Upper lobe of left lung (tissue), 6 donors: ENCODE data around the gene EDEM2. TPM values are rescaled to one million over a fixed set of nuclear protein-coding genes. Genes with fewer than 3 reads are reported as not detected.

Experiments
- ATAC-seq, 2 donors: fragments of 200-7000 bp; cut with Tn5 transposase; one replicate each; pipeline ENCODE4 v1.9.1; 2022; ENCODE audit warnings: mild to moderate bottlenecking in 2 of 2, moderate library complexity in 2 of 2; ENCODE audit not compliant: low FRiP score in 2 of 2
- DNase-seq, 2 donors: peaks; one replicate each; pipeline ENCODE4 v3.0.0-alpha.2; 2019 to 2020
- H3K27ac ChIP-seq, 4 donors: fragments of 200-600 bp; sonication (generic); one replicate each; pipeline ENCODE4 v1.5.1; 2016 to 2019
- H3K27me3 ChIP-seq, 4 donors: fragments of 200-600 bp; sonication (generic); one replicate each; pipeline ENCODE4 v1.5.1; 2017 to 2019
- H3K36me3 ChIP-seq, 4 donors: fragments of 200-600 bp; sonication (generic); one replicate each; pipeline ENCODE4 v1.5.1; 2016 to 2019
- H3K4me1 ChIP-seq, 4 donors: fragments of 200-600 bp; sonication (generic); one replicate each; pipeline ENCODE4 v1.5.1; 2018 to 2019
- H3K4me3 ChIP-seq, 4 donors: fragments of 200-600 bp; sonication (generic); one replicate each; pipeline ENCODE4 v1.5.1; 2017 to 2019; ENCODE audit warnings: mild to moderate bottlenecking in 2 of 4, moderate library complexity in 1 of 4
- H3K9me3 ChIP-seq, 4 donors: fragments of 200-600 bp; sonication (generic); one replicate each; pipeline ENCODE4 v1.5.1; 2018 to 2019
- EP300 ChIP-seq, 4 donors: sonication (generic); formaldehyde crosslinking; IDR thresholded peaks; one replicate each; pipeline ENCODE4 v1.5.1; 2017; ENCODE audit warnings: antibody characterized with exemption in 4 of 4, control low read depth in 2 of 4
- POLR2A ChIP-seq, 4 donors: fragments of 450-650 bp; IDR thresholded peaks; one replicate each; pipeline ENCODE4 v1.5.1; 2016 to 2017; ENCODE audit warnings: antibody characterized with exemption in 4 of 4, mild to moderate bottlenecking in 2 of 4
- POLR2AphosphoS5 ChIP-seq, 2 donors: sonication (generic); formaldehyde crosslinking; IDR thresholded peaks; one replicate each; pipeline ENCODE4 v1.5.1; 2017; ENCODE audit warnings: antibody characterized with exemption in 2 of 2
- WGBS, 2 donors: methylation state at CpG; one replicate each; pipeline ENCODE4 v1.1.5; 2017 to 2018; 5-methylcytosine and 5-hydroxymethylcytosine counted together
- total RNA-seq, 6 donors: library from RNA; depleted of rRNA in 4 of 6; stranded (reverse); fragments of >200 nt in 4 of 6; gene quantifications; one replicate each; pipeline versions ENCODE4 v1.1.0 to v1.2.1, GENCODE V29; 2016 to 2021
- TF ChIP-seq, protein P1 (sequence below), 6 experiments: fragments of 450-650 bp in 4 of 6; fragments of 200-600 bp in 2 of 6; sonication (generic) in 2 of 6; IDR thresholded peaks; one replicate each; pipeline ENCODE4 v1.5.1; 2016 to 2019; ENCODE audit warnings: antibody characterized with exemption in 6 of 6
- donor health status: DM: no; HTN: no; CAD: no; lungs with moderate emphysema.
- donor health status: DM: no; HTN: yes; CAD: no; lungs with severe emphysema.

Gene EDEM2
- total RNA-seq, 6 donors from 2014 or later = 22.0 to 46.2 (median 35.6) TPM

DNA sequence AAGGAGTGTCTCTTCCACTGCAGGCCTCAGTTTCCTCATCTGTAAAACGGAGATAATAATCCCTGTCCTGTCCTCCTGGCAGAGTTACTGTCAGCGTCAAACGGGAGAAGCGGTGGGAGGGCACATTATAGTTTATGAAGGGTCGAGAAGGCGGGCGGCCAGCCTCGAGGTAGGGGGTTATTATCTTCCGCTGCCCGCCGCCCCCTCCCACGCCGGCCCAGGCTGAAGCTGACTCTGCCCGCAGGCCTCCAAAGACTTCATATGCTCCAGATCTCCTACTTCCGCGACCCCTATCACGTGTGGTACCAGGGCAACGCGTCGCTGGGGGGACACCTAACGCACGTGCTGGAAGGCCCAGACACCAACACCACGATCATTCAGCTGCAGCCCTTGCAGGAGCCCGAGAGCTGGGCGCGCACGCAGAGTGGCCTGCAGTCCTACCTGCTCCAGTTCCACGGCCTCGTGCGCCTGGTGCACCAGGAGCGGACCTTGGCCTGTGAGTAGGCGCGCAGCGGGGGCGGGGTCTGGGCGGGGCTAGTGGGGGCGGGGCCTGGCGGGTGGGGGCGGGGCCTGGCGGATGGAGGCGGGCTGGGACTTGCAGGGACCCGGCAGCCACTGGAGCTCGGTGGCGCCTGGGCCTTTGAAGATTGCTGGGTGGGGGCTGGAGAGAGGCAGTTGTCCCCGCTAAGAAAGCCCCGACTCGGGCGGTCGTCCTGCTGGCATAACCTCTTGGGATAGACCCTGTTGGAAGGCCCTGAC lies 27.5 kb upstream of the EDEM2 start:
- peak; percentile 28 to 76 for DNase-seq
- Histone ChIP-seq H3K4me3 (no peak overlapping the region), H3K4me1 (peaks cover 8 to 29% (median 18%) of the 10 kb centered on the region in 4 donors), H3K27ac (no peak overlapping the region), H3K36me3 (peaks cover 0 to 9% (median 3%) of the 10 kb centered on the region in 4 donors), H3K9me3 (no peaks in the 10 kb centered on the region), H3K27me3 (no peaks in the 10 kb centered on the region)
- 76 to 84% methylated on average over 19 to 38 of the region's 49 CpGs for WGBS, 2 donors
- TF ChIP-seq POLR2AphosphoS5 (IDR thresholded peaks at IDR 0.05) = no peak
- TF ChIP-seq, protein P1, sequence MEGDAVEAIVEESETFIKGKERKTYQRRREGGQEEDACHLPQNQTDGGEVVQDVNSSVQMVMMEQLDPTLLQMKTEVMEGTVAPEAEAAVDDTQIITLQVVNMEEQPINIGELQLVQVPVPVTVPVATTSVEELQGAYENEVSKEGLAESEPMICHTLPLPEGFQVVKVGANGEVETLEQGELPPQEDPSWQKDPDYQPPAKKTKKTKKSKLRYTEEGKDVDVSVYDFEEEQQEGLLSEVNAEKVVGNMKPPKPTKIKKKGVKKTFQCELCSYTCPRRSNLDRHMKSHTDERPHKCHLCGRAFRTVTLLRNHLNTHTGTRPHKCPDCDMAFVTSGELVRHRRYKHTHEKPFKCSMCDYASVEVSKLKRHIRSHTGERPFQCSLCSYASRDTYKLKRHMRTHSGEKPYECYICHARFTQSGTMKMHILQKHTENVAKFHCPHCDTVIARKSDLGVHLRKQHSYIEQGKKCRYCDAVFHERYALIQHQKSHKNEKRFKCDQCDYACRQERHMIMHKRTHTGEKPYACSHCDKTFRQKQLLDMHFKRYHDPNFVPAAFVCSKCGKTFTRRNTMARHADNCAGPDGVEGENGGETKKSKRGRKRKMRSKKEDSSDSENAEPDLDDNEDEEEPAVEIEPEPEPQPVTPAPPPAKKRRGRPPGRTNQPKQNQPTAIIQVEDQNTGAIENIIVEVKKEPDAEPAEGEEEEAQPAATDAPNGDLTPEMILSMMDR (IDR thresholded peaks at IDR 0.05) = no peak
- no peak for TF ChIP-seq EP300 (IDR thresholded peaks at IDR 0.05)
- TF ChIP-seq POLR2A (IDR thresholded peaks at IDR 0.05) = no peak
- ATAC-seq = no peak

DNA sequence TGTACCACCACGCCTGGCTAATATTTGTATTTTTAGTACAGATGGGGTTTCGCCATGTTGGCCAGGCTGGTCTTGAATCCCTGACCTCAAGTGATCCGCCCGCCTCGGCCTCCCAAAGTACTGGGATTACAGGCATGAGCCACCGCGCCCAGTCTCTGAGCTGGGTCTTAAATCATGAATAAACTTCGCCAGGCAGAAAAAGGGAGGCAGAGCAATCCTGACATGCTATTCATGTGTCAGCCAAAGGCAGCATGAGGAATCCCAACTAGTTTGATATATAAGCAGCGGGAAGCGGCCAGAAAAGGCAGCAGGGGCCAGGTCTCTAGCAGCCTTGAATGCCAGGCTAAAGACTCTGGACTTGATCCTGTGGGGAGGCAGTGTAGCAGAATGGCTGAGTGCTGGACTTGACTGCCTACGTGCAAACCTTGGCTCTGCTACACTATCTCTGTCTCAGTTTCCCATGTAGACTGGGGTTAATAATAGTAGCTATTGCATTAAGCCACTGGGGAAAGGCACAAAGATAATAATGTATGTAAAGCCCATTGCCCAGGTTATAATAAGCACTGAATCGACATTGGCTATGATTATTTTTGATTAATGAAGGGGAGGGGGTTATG lies 26.5 kb upstream of the EDEM2 start:
- 89 to 96% methylated on average over 7 to 12 of the region's 12 CpGs for WGBS, 2 donors
- no peak overlapping the region for H3K27ac ChIP-seq
- peaks cover 0 to 9% (median 3%) of the 10 kb centered on the region in 4 donors for H3K36me3 ChIP-seq

DNA sequence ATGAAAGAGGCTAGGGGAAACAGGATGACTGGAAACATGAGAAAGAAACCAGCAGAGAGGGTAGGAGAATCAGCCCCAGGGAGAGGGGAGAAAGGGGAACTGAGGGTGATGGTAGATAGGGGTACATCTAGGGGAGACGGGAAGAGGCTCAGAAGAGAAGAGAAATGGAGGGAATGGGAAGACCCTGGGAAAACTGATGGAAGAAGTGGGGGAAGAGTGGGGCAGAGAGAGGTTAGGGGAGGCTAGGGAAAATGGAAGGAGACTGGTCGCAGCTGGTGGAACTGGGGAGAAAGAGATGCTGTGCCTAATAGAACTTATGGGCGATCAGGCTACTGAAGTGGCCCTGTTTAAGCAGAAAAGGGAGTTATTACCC lies 25.3 kb upstream of the EDEM2 start:
- TF ChIP-seq POLR2AphosphoS5 (IDR thresholded peaks at IDR 0.05) = no peak
- TF ChIP-seq EP300 (IDR thresholded peaks at IDR 0.05) = no peak
- TF ChIP-seq POLR2A (IDR thresholded peaks at IDR 0.05) = no peak
- TF ChIP-seq, protein P1 (IDR thresholded peaks at IDR 0.05) = no peak
- 81 to 82% methylated on average over 3 of the region's 3 CpGs for WGBS, 2 donors
- Histone ChIP-seq H3K9me3 (no peaks in the 10 kb centered on the region), H3K36me3 (peaks cover 0 to 9% (median 3%) of the 10 kb centered on the region in 4 donors), H3K27ac (peak overlapping the region in 3 of 4 donors; percentile 58 to 66 (median 63)), H3K4me3 (peak overlapping the region in 3 of 4 donors; percentile 25 to 47 (median 42)), H3K4me1 (peaks cover 8 to 29% (median 19%) of the 10 kb centered on the region in 4 donors), H3K27me3 (no peaks in the 10 kb centered on the region)
- ATAC-seq (no peak), DNase-seq (no peak)

More for the DNA sequence above, 26.5 kb upstream of the EDEM2 start:
- H3K4me1 ChIP-seq = peaks cover 8 to 29% (median 18%) of the 10 kb centered on the region in 4 donors
- TF ChIP-seq POLR2AphosphoS5 (IDR thresholded peaks at IDR 0.05) (no peak), POLR2A (IDR thresholded peaks at IDR 0.05) (no peak), EP300 (IDR thresholded peaks at IDR 0.05) (no peak)
- TF ChIP-seq, protein P1 (IDR thresholded peaks at IDR 0.05) = no peak
- no peaks in the 10 kb centered on the region for H3K27me3 ChIP-seq
- H3K9me3 ChIP-seq = no peaks in the 10 kb centered on the region
- H3K4me3 ChIP-seq = peak overlapping the region in 1 of 4 donors; percentile 6
- DNase-seq (no peak), ATAC-seq (peak in 1 of 2 donors; percentile 42)

DNA sequence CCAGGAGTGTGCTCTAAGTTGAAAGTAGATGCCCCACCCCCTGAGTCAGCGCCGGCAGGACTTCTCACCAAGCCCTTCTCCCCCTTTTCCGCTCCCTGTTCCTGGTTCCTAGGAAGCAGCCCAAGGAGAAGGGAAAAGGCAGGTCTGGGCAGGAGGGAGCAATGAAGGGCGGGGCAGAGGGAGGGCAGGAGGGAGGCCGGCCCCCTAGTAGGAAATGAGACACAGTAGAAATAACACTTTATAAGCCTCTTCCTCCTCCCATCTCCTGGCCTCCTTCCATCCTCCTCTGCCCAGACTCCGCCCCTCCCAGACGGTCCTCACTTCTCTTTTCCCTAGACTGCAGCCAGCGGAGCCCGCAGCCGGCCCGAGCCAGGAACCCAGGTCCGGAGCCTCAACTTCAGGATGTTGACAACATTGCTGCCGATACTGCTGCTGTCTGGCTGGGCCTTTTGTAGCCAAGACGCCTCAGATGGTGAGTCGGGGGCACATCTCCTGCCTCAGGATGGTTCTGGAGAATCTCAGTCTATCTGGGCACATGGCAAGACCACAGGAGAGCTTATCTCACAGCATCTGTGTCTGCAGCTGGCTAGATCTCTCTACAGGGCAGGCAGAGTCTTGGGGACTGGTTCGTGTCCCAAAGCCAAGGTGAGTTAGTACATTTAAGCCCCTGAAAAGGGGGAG lies 24.8 kb upstream of the EDEM2 start, which contains the start of gene PROCR:
PROCR (plus strand) TSS at position 320 of the 681 bp plus-strand sequence; CDS start at position 403, 83 bp downstream.
- WGBS, 2 donors = 6 to 7% methylated on average over 14 to 16 of the region's 16 CpGs
- peak within 1 kb of the TSS; percentile 25 to 47 (median 36) for H3K4me3 ChIP-seq
- H3K27ac ChIP-seq = peak within 1 kb of the TSS in 3 of 4 donors; percentile 58 to 66 (median 63)
- DNase-seq (peak; percentile 83 to 89), ATAC-seq (peak; percentile 92 to 95)
- TF ChIP-seq POLR2A (IDR thresholded peaks at IDR 0.05) = peak in 1 of 4 donors; percentile 20
- peak; percentile 55 to 73 for TF ChIP-seq POLR2AphosphoS5 (IDR thresholded peaks at IDR 0.05)
- TF ChIP-seq, protein P1 (IDR thresholded peaks at IDR 0.05) = no peak
- H3K4me1 ChIP-seq = peaks cover 8 to 32% (median 22%) of the 10 kb centered on the region in 4 donors
- H3K9me3 ChIP-seq = no peaks in the 10 kb centered on the region
- H3K27me3 ChIP-seq = no peaks in the 10 kb centered on the region
- peaks cover 0 to 9% (median 3%) of the 10 kb centered on the region in 4 donors for H3K36me3 ChIP-seq
